ENCODE results near the gene PSME4.

DNA sequence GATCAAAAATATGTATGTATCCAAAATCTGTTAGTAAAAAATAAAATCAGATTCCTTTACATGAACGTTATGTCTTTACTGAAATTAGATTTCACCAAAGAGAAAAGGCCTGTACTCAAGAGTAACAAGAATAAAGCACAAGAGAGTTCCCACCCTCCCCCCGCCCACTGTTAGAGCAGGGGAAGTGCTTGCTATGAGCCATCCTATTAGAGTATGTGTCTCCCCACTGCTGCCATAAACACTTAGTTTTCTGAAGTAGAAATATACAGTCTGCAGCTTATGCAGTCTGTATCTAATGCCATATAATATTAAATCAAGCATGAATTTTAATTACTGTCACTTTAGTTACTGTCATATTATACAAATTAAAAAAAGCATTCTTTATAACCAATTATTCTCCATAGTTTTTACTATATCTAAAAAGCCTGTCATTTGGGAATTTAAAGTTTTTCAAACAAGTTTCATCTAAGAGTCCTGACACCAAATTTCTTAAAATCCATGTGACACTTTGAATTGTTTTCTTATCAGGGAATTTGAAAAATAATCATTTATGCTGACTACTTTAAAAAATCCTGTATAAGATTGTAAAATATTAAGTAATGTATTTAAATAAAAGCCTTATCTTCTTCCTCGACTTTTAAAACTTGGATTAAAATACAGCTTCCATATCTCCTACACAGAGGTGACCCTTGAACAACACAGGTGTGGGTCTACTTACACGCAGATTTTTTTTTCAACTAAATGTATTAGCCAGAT is 59.2 kb downstream of the PSME4 start:
- TF ChIP-seq POLR2AphosphoS5 (IDR thresholded peaks at IDR 0.05): no peak
- no peak for TF ChIP-seq POLR2A (IDR thresholded peaks at IDR 0.05)
- TF ChIP-seq, protein P1, sequence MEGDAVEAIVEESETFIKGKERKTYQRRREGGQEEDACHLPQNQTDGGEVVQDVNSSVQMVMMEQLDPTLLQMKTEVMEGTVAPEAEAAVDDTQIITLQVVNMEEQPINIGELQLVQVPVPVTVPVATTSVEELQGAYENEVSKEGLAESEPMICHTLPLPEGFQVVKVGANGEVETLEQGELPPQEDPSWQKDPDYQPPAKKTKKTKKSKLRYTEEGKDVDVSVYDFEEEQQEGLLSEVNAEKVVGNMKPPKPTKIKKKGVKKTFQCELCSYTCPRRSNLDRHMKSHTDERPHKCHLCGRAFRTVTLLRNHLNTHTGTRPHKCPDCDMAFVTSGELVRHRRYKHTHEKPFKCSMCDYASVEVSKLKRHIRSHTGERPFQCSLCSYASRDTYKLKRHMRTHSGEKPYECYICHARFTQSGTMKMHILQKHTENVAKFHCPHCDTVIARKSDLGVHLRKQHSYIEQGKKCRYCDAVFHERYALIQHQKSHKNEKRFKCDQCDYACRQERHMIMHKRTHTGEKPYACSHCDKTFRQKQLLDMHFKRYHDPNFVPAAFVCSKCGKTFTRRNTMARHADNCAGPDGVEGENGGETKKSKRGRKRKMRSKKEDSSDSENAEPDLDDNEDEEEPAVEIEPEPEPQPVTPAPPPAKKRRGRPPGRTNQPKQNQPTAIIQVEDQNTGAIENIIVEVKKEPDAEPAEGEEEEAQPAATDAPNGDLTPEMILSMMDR (IDR thresholded peaks at IDR 0.05): no peak
- no peak for TF ChIP-seq EP300 (IDR thresholded peaks at IDR 0.05)

All from suprapubic skin (tissue), 4 donors.